HG03108 (cell line): ENCODE measurements around the gene NFS1.

Source experiments
- ATAC-seq: cut with Tn5 transposase; IDR thresholded peaks from one replicate; pipeline ENCODE4 v1.9.1; 2021; ENCODE audit warnings: moderate library complexity; ENCODE audit not compliant: unreplicated experiment

The NFS1 gene

GRCh38 chr20:35680452-35681183 lies 18.5 kb downstream of the NFS1 start:
- no peak for ATAC-seq

GRCh38 chr20:35674921-35675320 lies 24.2 kb downstream of the NFS1 start:
- ATAC-seq, result no peak

GRCh38 chr20:35673884-35674283 lies 25.3 kb downstream of the NFS1 start:
- ATAC-seq, result no peak

GRCh38 chr20:35669681-35670080 lies 29.5 kb downstream of the NFS1 start:
- ATAC-seq, result no peak

- no peak for ATAC-seq
Observed at GRCh38 chr20:35669221-35669620, 29.9 kb downstream of the NFS1 start.

GRCh38 chr20:35665949-35666288 lies 33.2 kb downstream of the NFS1 start:
- ATAC-seq, result no peak

GRCh38 chr20:35664466-35665206 lies 34.5 kb downstream of the NFS1 start, which contains the start of the genes CPNE1 and RBM12:
CPNE1 (minus strand) TSS chr20:35664900; CDS start chr20:35632923, 31,977 bp downstream.
RBM12 (minus strand) TSS chr20:35664900; CDS start chr20:35655322, 9,578 bp downstream.
- peak; percentile 78 for ATAC-seq

- ATAC-seq, result peak; percentile 23
Observed at GRCh38 chr20:35663516-35664465, 35.4 kb downstream of the NFS1 start.

GRCh38 chr20:35662551-35662950 lies 36.6 kb downstream of the NFS1 start:
- no peak for ATAC-seq

- ATAC-seq, result no peak
Observed at GRCh38 chr20:35661908-35662307, 37.2 kb downstream of the NFS1 start.

- no peak for ATAC-seq
Observed at GRCh38 chr20:35661053-35661452, 38.1 kb downstream of the NFS1 start.

GRCh38 chr20:35660122-35660937 lies 38.8 kb downstream of the NFS1 start:
- ATAC-seq, result no peak

- no peak for ATAC-seq
Observed at GRCh38 chr20:35657271-35657670, 41.9 kb downstream of the NFS1 start.

GRCh38 chr20:35654415-35654814 lies 44.7 kb downstream of the NFS1 start:
- no peak for ATAC-seq

- no peak for ATAC-seq
Observed at GRCh38 chr20:35653893-35654292, 45.3 kb downstream of the NFS1 start.

- ATAC-seq, result no peak
Observed at GRCh38 chr20:35653430-35653734, 45.8 kb downstream of the NFS1 start.

- ATAC-seq, result no peak
Observed at GRCh38 chr20:35652641-35653429, 46.3 kb downstream of the NFS1 start.

GRCh38 chr20:35651958-35652357 lies 47.2 kb downstream of the NFS1 start:
- no peak for ATAC-seq

GRCh38 chr20:35650632-35651031 lies 48.5 kb downstream of the NFS1 start:
- ATAC-seq, result no peak

GRCh38 chr20:35648836-35649235 lies 50.3 kb downstream of the NFS1 start:
- ATAC-seq, result no peak
